RWPE1 (cell line): ENCODE results near the gene MCM3AP.
A peak's percentile ranks its signal among the peaks of the same experiment; 100 is the strongest.

Source experiments
- CTCF ChIA-PET: fragments of 350-600 bp; sonication (Branson Sonifier 250); formaldehyde crosslinking; extraction: SDS; loops from one replicate; lab custom pipeline; 2021; lab: Yijun Ruan, JAX
- POLR2A ChIA-PET: fragments of 400-600 bp; formaldehyde crosslinking; extraction: SDS; loops from one replicate; lab custom pipeline; 2020; ENCODE audit warnings: antibody characterized with exemption; ENCODE audit not compliant: low non-redundant PET; lab: Yijun Ruan, JAX
- DNase-seq: peaks from one replicate; pipeline ENCODE4 v3.0.0; 2012; ENCODE audit warnings: low spot score
- H3K27ac ChIP-seq: fragments of 450-650 bp; 2 replicates; pipeline ENCODE4 v1.5.1; 2017
- TF ChIP-seq, protein P1 (sequence below): fragments of 450-650 bp; conservative IDR thresholded peaks from 2 replicates; pipeline ENCODE4 v1.5.1; 2017; ENCODE audit warnings: low read depth, mild to moderate bottlenecking

MCM3AP gene

DNA sequence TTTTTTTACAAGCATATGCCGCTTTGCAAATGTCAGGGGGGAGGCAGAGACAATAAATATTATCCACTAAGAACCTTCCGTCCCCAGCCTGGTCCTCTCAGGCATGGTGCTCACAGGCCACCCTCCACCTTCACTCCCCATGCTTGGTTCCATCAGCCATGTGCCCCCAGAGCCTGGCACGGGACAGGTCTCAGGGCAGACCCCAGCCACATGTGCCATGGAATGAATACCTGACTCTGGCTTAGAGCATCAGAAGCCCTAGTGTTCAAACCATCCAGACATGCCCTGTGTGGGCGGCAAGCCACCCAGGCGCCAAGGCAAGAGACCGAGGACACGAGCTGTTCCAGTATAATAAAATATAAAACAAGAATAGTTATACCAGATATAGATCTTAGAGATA, 62.2 kb downstream of the MCM3AP start:
- DNase-seq, result no peak
- CTCF ChIA-PET, result no interaction called here
- H3K27ac ChIP-seq, result peak overlapping the region; percentile 11
- TF ChIP-seq, protein P1, sequence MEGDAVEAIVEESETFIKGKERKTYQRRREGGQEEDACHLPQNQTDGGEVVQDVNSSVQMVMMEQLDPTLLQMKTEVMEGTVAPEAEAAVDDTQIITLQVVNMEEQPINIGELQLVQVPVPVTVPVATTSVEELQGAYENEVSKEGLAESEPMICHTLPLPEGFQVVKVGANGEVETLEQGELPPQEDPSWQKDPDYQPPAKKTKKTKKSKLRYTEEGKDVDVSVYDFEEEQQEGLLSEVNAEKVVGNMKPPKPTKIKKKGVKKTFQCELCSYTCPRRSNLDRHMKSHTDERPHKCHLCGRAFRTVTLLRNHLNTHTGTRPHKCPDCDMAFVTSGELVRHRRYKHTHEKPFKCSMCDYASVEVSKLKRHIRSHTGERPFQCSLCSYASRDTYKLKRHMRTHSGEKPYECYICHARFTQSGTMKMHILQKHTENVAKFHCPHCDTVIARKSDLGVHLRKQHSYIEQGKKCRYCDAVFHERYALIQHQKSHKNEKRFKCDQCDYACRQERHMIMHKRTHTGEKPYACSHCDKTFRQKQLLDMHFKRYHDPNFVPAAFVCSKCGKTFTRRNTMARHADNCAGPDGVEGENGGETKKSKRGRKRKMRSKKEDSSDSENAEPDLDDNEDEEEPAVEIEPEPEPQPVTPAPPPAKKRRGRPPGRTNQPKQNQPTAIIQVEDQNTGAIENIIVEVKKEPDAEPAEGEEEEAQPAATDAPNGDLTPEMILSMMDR, result no peak
- POLR2A ChIA-PET, result no interaction called here

DNA sequence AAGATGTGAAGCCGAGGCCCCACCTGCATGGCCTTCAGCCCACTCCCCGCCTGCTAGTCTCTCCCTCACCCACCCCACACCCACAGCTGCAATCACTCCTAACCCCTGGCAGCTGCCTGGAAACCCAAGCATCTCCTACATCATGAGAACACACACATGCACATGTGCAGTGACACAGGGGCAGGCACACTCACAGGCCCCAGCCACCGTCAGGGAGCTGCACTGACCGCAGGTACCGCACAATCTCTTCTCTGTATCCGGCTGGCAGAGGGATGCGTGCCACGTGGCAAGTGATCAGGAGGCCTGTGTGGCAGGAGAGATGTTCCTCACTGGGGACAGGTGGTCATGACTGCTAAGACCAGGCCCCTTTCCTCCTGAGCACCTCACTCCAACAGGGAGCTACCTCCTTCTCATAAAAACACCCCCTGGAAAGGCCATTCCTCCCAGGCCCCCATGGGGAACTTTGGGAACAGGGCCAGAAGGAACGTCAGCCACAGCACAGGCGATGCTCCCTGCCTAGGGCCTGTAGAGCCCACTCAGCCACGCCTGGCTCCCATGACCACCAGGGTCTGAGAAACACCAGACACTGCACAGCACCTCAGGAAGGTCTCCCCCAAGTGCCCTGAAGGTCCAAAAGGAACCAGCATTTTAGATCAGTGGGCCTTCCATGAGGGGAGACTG, 62.8 kb downstream of the MCM3AP start:
- CTCF ChIA-PET, result no interaction called here
- H3K27ac ChIP-seq, result peak overlapping the region; percentile 11
- no peak for DNase-seq
- POLR2A ChIA-PET, result no interaction called here
- TF ChIP-seq, protein P1, result no peak

GRCh38 chr21:46221664-46222435, 63.6 kb downstream of the MCM3AP start:
- CTCF ChIA-PET, result no interaction called here
- TF ChIP-seq, protein P1, result no peak
- no peak for DNase-seq
- POLR2A ChIA-PET, result no interaction called here
- peak overlapping the region; percentile 11 for H3K27ac ChIP-seq

GRCh38 chr21:46220847-46221246, 64.6 kb downstream of the MCM3AP start:
- ChIA-PET CTCF (no interaction called here), POLR2A (no interaction called here)
- H3K27ac ChIP-seq, result no peak overlapping the region

GRCh38 chr21:46220275-46220810, 65.1 kb downstream of the MCM3AP start:
- no peak for DNase-seq
- CTCF ChIA-PET, result no interaction called here
- H3K27ac ChIP-seq, result peak overlapping the region; percentile 24; the same call in 1 of the 2 replicates
- POLR2A ChIA-PET, result no interaction called here
- TF ChIP-seq, protein P1, result no peak

More at GRCh38 chr21:46220847-46221246, 64.6 kb downstream of the MCM3AP start:
- TF ChIP-seq, protein P1, result no peak
- no peak for DNase-seq

GRCh38 chr21:46219591-46220239, 65.7 kb downstream of the MCM3AP start:
- POLR2A ChIA-PET, result no interaction called here
- no peak for DNase-seq
- CTCF ChIA-PET, result interaction anchor here (0.7 kb wide), 1 partner anchor 8 kb away, joined by 6 read pairs; no protein-coding TSS in a partner anchor
- TF ChIP-seq, protein P1, result no peak
- H3K27ac ChIP-seq, result peak overlapping the region; percentile 24
